Suprapubic skin (tissue), 3 donors: ENCODE results near the gene C20orf202.

Experiments used
- CTCF ChIP-seq, 2 donors: fragments of 200-600 bp in 1 of 2; fragments of 450-650 bp in 1 of 2; sonication (generic) in 1 of 2; IDR thresholded peaks; one replicate each; pipeline ENCODE4 v1.5.1; 2016 to 2019; ENCODE audit warnings: antibody characterized with exemption in 2 of 2, mild to moderate bottlenecking in 1 of 2, moderate library complexity in 1 of 2
- POLR2AphosphoS5 ChIP-seq, 3 donors: sonication (generic); formaldehyde crosslinking; IDR thresholded peaks; one replicate each; pipeline ENCODE4 v1.6.1; 2017; ENCODE audit warnings: antibody characterized with exemption in 3 of 3

GRCh38 chr20:1229541-1229940 lies 26.3 kb downstream of the C20orf202 start:
- TF ChIP-seq POLR2AphosphoS5 (IDR thresholded peaks at IDR 0.05) (no peak), CTCF (IDR thresholded peaks at IDR 0.05) (no peak)
